Activated CD8-positive, alpha-beta T cell treated with anti-CD3 and anti-CD28 coated beads for 36 hours (primary cell): Measurements from ENCODE around the gene ARSG. TPM values are rescaled to one million over a fixed set of nuclear protein-coding genes. Genes with fewer than 3 reads are reported as not detected.

ENCODE experiments used
- ATAC-seq: fragments of 200-7000 bp; cut with Tn5 transposase; one replicate; pipeline ENCODE4 v1.10.0; 2021; ENCODE audit warnings: mild to moderate bottlenecking, moderate library complexity
- CTCF ChIA-PET: fragments of 350-600 bp; sonication (Branson Sonifier 250); formaldehyde crosslinking; loops from one replicate; lab custom pipeline; 2021; ENCODE audit warnings: antibody characterized with exemption; lab: Charles Lee
- POLR2A ChIA-PET: fragments of 350-600 bp; sonication (Branson Sonifier 250); formaldehyde crosslinking; loops from one replicate; lab custom pipeline; 2021; ENCODE audit warnings: antibody characterized with exemption; lab: Charles Lee
- DNase-seq: peaks from one replicate; pipeline ENCODE4 v3.0.0-alpha.2; 2020
- H3K27ac Mint-ChIP-seq: one replicate; pipeline ENCODE4 v1.8.0; 2021; ENCODE audit warnings: mild to moderate bottlenecking, mixed read lengths
- H3K27me3 Mint-ChIP-seq: one replicate; pipeline ENCODE4 v1.8.0; 2021; ENCODE audit warnings: mixed read lengths
- H3K36me3 Mint-ChIP-seq: one replicate; pipeline ENCODE4 v1.8.0; 2021; ENCODE audit warnings: low read depth, mixed read lengths
- H3K4me1 Mint-ChIP-seq: one replicate; pipeline ENCODE4 v1.8.0; 2021; ENCODE audit warnings: low read depth, mixed read lengths
- H3K4me3 Mint-ChIP-seq: one replicate; pipeline ENCODE4 v1.8.0; 2021; ENCODE audit warnings: mild to moderate bottlenecking, moderate library complexity, mixed read lengths
- H3K9me3 Mint-ChIP-seq: one replicate; pipeline ENCODE4 v1.8.0; 2021; ENCODE audit warnings: mixed read lengths
- CTCF ChIP-seq: fragments of 200-600 bp; IDR thresholded peaks from one replicate; pipeline ENCODE4 v1.8.0; 2022; ENCODE audit warnings: antibody characterized with exemption, mild to moderate bottlenecking
- intact Hi-C: fragments of 100-400 bp; cut with micrococcal nuclease; formaldehyde crosslinking; loops from one replicate; pipeline ENCODE4 v1.10.0; 2022
- total RNA-seq, 2 experiments: library from RNA; stranded (reverse); gene quantifications; one replicate each; pipeline ENCODE4 v1.2.3, GENCODE V29; 2021

Gene ARSG
- total RNA-seq, 2 experiments from 2014 or later: 7.2 to 8.4 TPM

GRCh38 chr17:68321556-68321954 is 30.3 kb downstream of the ARSG start:
- H3K4me3 Mint-ChIP-seq: no peak overlapping the region
- H3K27ac Mint-ChIP-seq: no peak overlapping the region
- ATAC-seq (no peak), DNase-seq (no peak)
- intact Hi-C loops: no loop called here
- H3K36me3 Mint-ChIP-seq: no peaks in the 10 kb centered on the region
- POLR2A ChIA-PET: interaction anchor here (0.8 to 1.9 kb wide), 3 partner anchors 25 to 30 kb away, joined by 3 to 5 read pairs (median 4); no protein-coding TSS in a partner anchor
- no peak for TF ChIP-seq CTCF
- no peaks in the 10 kb centered on the region for H3K27me3 Mint-ChIP-seq
- no peaks in the 10 kb centered on the region for H3K9me3 Mint-ChIP-seq
- CTCF ChIA-PET: interaction anchor here (1.6 kb wide), 1 partner anchor 77 kb away, joined by 3 read pairs; no protein-coding TSS in a partner anchor
- H3K4me1 Mint-ChIP-seq: peaks cover 18% of the 10 kb centered on the region

- no peak overlapping the region for H3K4me3 Mint-ChIP-seq
- peaks cover 14% of the 10 kb centered on the region for H3K4me1 Mint-ChIP-seq
- DNase-seq (no peak), ATAC-seq (no peak)
- intact Hi-C loops: no loop called here
- POLR2A ChIA-PET: interaction anchor here (1.1 kb wide), 1 partner anchor 23 kb away, joined by 3 read pairs; no protein-coding TSS in a partner anchor
- H3K9me3 Mint-ChIP-seq: no peaks in the 10 kb centered on the region
- CTCF ChIA-PET: interaction anchor here (0.7 kb wide), 1 partner anchor 114 kb away, joined by 3 read pairs; no protein-coding TSS in a partner anchor
- no peak for TF ChIP-seq CTCF
- no peaks in the 10 kb centered on the region for H3K27me3 Mint-ChIP-seq
- H3K27ac Mint-ChIP-seq: no peak overlapping the region
- H3K36me3 Mint-ChIP-seq: no peaks in the 10 kb centered on the region
These were observed 31.3 kb downstream of the ARSG start for GRCh38 chr17:68322630-68323029.

- CTCF ChIA-PET: interaction anchor here (1.1 to 2.0 kb wide), 3 partner anchors 75 to 132 kb away, joined by 3 to 5 read pairs (median 4); no protein-coding TSS in a partner anchor
- no peak for ATAC-seq
These were observed 32.8 kb downstream of the ARSG start for GRCh38 chr17:68324114-68324513.

GRCh38 chr17:68324654-68325336 is 33.5 kb downstream of the ARSG start:
- DNase-seq (no peak), ATAC-seq (no peak)
- H3K36me3 Mint-ChIP-seq: no peaks in the 10 kb centered on the region
- ChIA-PET POLR2A (interaction anchor here (1.0 kb wide), 1 partner anchor 71 kb away, joined by 4 read pairs; no protein-coding TSS in a partner anchor), CTCF (interaction anchor here (1.1 to 2.0 kb wide), 3 partner anchors 10 to 111 kb away, joined by 4 to 5 read pairs (median 5); no protein-coding TSS in a partner anchor)
- intact Hi-C loops: no loop called here
- H3K27ac Mint-ChIP-seq: no peak overlapping the region
- TF ChIP-seq CTCF: no peak
- no peaks in the 10 kb centered on the region for H3K27me3 Mint-ChIP-seq
- H3K4me3 Mint-ChIP-seq: no peak overlapping the region
- H3K9me3 Mint-ChIP-seq: no peaks in the 10 kb centered on the region
- H3K4me1 Mint-ChIP-seq: peaks cover 14% of the 10 kb centered on the region

More at GRCh38 chr17:68324114-68324513, 32.8 kb downstream of the ARSG start:
- Mint-ChIP-seq H3K4me3 (no peak overlapping the region), H3K4me1 (peaks cover 14% of the 10 kb centered on the region), H3K36me3 (no peaks in the 10 kb centered on the region), H3K27me3 (no peaks in the 10 kb centered on the region), H3K9me3 (no peaks in the 10 kb centered on the region), H3K27ac (no peak overlapping the region)
- POLR2A ChIA-PET: interaction anchor here (0.5 to 1.0 kb wide), 2 partner anchors 72 to 329 kb away, joined by 3 to 4 read pairs; no protein-coding TSS in a partner anchor
- DNase-seq: no peak
- TF ChIP-seq CTCF: no peak
- intact Hi-C loops: no loop called here

GRCh38 chr17:68325961-68326360 is 34.7 kb downstream of the ARSG start:
- intact Hi-C loops: no loop called here
- peaks cover 3% of the 10 kb centered on the region for H3K36me3 Mint-ChIP-seq
- no peaks in the 10 kb centered on the region for H3K27me3 Mint-ChIP-seq
- no peak for TF ChIP-seq CTCF
- peaks cover 14% of the 10 kb centered on the region for H3K4me1 Mint-ChIP-seq
- DNase-seq (no peak), ATAC-seq (no peak)
- ChIA-PET CTCF (interaction anchor here (1.3 kb wide), 1 partner anchor 9 kb away, joined by 5 read pairs; no protein-coding TSS in a partner anchor), POLR2A (interaction anchor here (1.0 kb wide), 1 partner anchor 73 kb away, joined by 3 read pairs; no protein-coding TSS in a partner anchor)
- peaks cover 3% of the 10 kb centered on the region for H3K9me3 Mint-ChIP-seq
- H3K27ac Mint-ChIP-seq: no peak overlapping the region
- H3K4me3 Mint-ChIP-seq: no peak overlapping the region
